GM12878 (cell line): Measurements from ENCODE around the gene NCS1. TPM values are rescaled to one million over a fixed set of nuclear protein-coding genes. Genes with fewer than 3 reads are reported as not detected.

Experiments used
- ATAC-seq: fragments of 200-7000 bp; cut with Tn5 transposase; 3 replicates; pipeline ENCODE4 v1.9.1; 2020; ENCODE audit warnings: mild to moderate bottlenecking, moderate library complexity
- BruUV-seq: library from RNA; stranded (reverse); fragments of 400-500 nt; replicated peaks from 2 replicates; lab custom pipeline; 2021; lab: Mats Ljungman, UMichigan
- CTCF ChIA-PET: fragments of 300-600 bp; sonication (Branson Sonifier 250); formaldehyde crosslinking; extraction: SDS; loops from one replicate; lab custom pipeline; 2021; ENCODE audit warnings: inconsistent platforms; lab: Yijun Ruan, JAX
- POLR2A ChIA-PET: fragments of 350-600 bp; formaldehyde crosslinking; extraction: SDS; loops from one replicate; lab custom pipeline; 2021; ENCODE audit warnings: inconsistent platforms; lab: Charles Lee
- RAD21 ChIA-PET: fragments of 300-600 bp; sonication (Branson Sonifier 250); formaldehyde crosslinking; loops from one replicate; lab custom pipeline; 2023; ENCODE audit warnings: antibody characterized with exemption; ENCODE audit not compliant: unreplicated experiment; lab: Charles Lee
- SMC1A ChIA-PET: fragments of 300-600 bp; sonication (Branson Sonifier 250); formaldehyde crosslinking; loops from one replicate; lab custom pipeline; 2023; ENCODE audit not compliant: unreplicated experiment, uncharacterized antibody; lab: Charles Lee
- DNase-seq: peaks from one replicate; pipeline ENCODE4 v3.0.0-alpha.2; 2011; ENCODE audit warnings: low read depth, low spot score
- FAIRE-seq: peaks from 3 replicates; lab custom pipeline; 2011; peaks lifted over from hg19 to GRCh38; lab: Jason Lieb, UNC
- H2AFZ ChIP-seq: 2 replicates; pipeline ENCODE4 v1.6.0; 2011; ENCODE audit warnings: low read depth, low read length, control low read depth; ENCODE audit not compliant: control insufficient read depth
- H3K27ac ChIP-seq: 2 replicates; pipeline ENCODE4 v1.5.1; 2011; ENCODE audit warnings: control low read depth; ENCODE audit not compliant: control insufficient read depth, insufficient read depth
- H3K27me3 ChIP-seq, 2 experiments: replicated peaks in 1 of 2; 2 replicates each; pipeline versions ENCODE4 v1.6.0 to v1.6.1; 2011; ENCODE audit warnings: low read length in 1 of 2; ENCODE audit not compliant: control insufficient read depth in 2 of 2, insufficient read depth in 2 of 2
- H3K36me3 ChIP-seq, 2 experiments: 2 replicates each; pipeline ENCODE4 v1.5.1; 2011; ENCODE audit warnings: low read length in 1 of 2; ENCODE audit not compliant: control insufficient read depth in 2 of 2, insufficient read depth in 2 of 2
- H3K4me1 ChIP-seq: 2 replicates; pipeline ENCODE4 v1.6.1; 2011; ENCODE audit warnings: mild to moderate bottlenecking, low read length, moderate library complexity, mixed read lengths; ENCODE audit not compliant: control insufficient read depth, insufficient read depth
- H3K4me2 ChIP-seq: 2 replicates; pipeline ENCODE4 v1.6.0; 2011; ENCODE audit warnings: control low read depth; ENCODE audit not compliant: control insufficient read depth, insufficient read depth
- H3K4me3 ChIP-seq: fragments of 200-600 bp; sonication (generic); 2 replicates; pipeline ENCODE4 v1.5.1; 2016
- H3K79me2 ChIP-seq: 2 replicates; pipeline ENCODE4 v1.6.0; 2011; ENCODE audit warnings: low read length; ENCODE audit not compliant: control insufficient read depth, insufficient read depth
- H3K9ac ChIP-seq: 2 replicates; pipeline ENCODE4 v1.8.0; 2011; ENCODE audit warnings: low read length, control low read depth, mixed read lengths; ENCODE audit not compliant: control insufficient read depth, insufficient read depth
- H3K9me3 ChIP-seq: replicated peaks from 3 replicates; pipeline ENCODE4 v1.5.1; 2011; ENCODE audit warnings: mild to moderate bottlenecking, low read length; ENCODE audit not compliant: control insufficient read depth, insufficient read depth
- H4K20me1 ChIP-seq: 2 replicates; pipeline ENCODE4 v1.6.0; 2011; ENCODE audit not compliant: control insufficient read depth, insufficient read depth
- BACH1 ChIP-seq: fragments of 450-650 bp; IDR thresholded peaks from 2 replicates; pipeline ENCODE4 v1.6.1; 2017; ENCODE audit warnings: mild to moderate bottlenecking, borderline replicate concordance
- CTCF ChIP-seq, 3 experiments: IDR thresholded peaks in 2 of 3; conservative IDR thresholded peaks in 1 of 3; 2 replicates each; pipeline ENCODE4 v1.5.1; 2011; ENCODE audit warnings: low read depth in 3 of 3, low read length in 3 of 3, mild to moderate bottlenecking in 3 of 3, control low read depth in 2 of 3, moderate library complexity in 2 of 3, inconsistent platforms in 1 of 3, mixed read lengths in 1 of 3; ENCODE audit not compliant: control insufficient read depth in 2 of 3, insufficient read depth in 1 of 3; ENCODE audit errors: extremely low read depth in 1 of 3
- CUX1 ChIP-seq: IDR thresholded peaks from 2 replicates; pipeline ENCODE4 v1.6.1; 2012; ENCODE audit warnings: improper control_type of control experiment, low read depth, low read length; ENCODE audit not compliant: insufficient replicate concordance
- FOXM1 ChIP-seq: IDR thresholded peaks from 2 replicates; pipeline ENCODE4 v1.6.1; 2012; ENCODE audit warnings: low read depth, mild to moderate bottlenecking, inconsistent platforms, low read length, moderate library complexity
- MAX ChIP-seq: IDR thresholded peaks from 2 replicates; pipeline ENCODE4 v1.6.1; 2012; ENCODE audit warnings: low read depth, low read length, improper control_type of control experiment
- MYC ChIP-seq: IDR thresholded peaks from 2 replicates; pipeline ENCODE4 v1.6.1; 2011; ENCODE audit warnings: mild to moderate bottlenecking, low read length, moderate library complexity, inconsistent platforms; ENCODE audit not compliant: insufficient read depth, insufficient replicate concordance, insufficient read length, severe bottlenecking
- SMAD1 ChIP-seq: fragments of 450-650 bp; IDR thresholded peaks from 2 replicates; pipeline ENCODE4 v1.6.1; 2018; ENCODE audit warnings: mild to moderate bottlenecking, low read depth; ENCODE audit not compliant: partially characterized antibody
- STAT3 ChIP-seq: IDR thresholded peaks from 2 replicates; pipeline ENCODE4 v1.6.1; 2011; ENCODE audit warnings: low read depth, low read length, improper control_type of control experiment
- ZBED1 ChIP-seq: IDR thresholded peaks from 2 replicates; pipeline ENCODE4 v1.6.1; 2016; ENCODE audit warnings: borderline replicate concordance
- ZNF622 ChIP-seq: fragments of 450-650 bp; IDR thresholded peaks from 2 replicates; pipeline ENCODE4 v1.6.1; 2017; ENCODE audit warnings: mild to moderate bottlenecking, inconsistent platforms
- WGBS: methylation state at CpG from one replicate; pipeline ENCODE4 v1.1.6; 2016; ENCODE audit warnings: low lambda C conversion rate; ENCODE audit not compliant: insufficient replicate concordance, insufficient coverage; ENCODE audit errors: missing lambda C conversion rate; 5-methylcytosine and 5-hydroxymethylcytosine counted together
- in situ Hi-C: fragments of 300-500 bp; cut with MboI; formaldehyde crosslinking; loops from 9 replicates; pipeline ENCODE4 v1.14.3; 2018; ENCODE audit warnings: mixed read lengths
- intact Hi-C: fragments of 100-400 bp; cut with micrococcal nuclease; formaldehyde crosslinking; loops from one replicate; pipeline ENCODE4 v1.14.2; 2022; ENCODE audit not compliant: unreplicated experiment
- polyA plus RNA-seq, 11 experiments: library from polyadenylated mRNA; depleted of rRNA in 4 of 11; unstranded in 6 of 11; stranded (reverse) in 5 of 11; fragments of >200 nt; fragmentation: Nextera tagmentation in 4 of 11; fragmentation: Illumina TruSeq in 1 of 11; extraction: Ambion mirVana in 4 of 11; extraction: Trizol in 1 of 11; gene quantifications; 1 replicate in 1 of 11; 2 replicates in 10 of 11; pipeline versions ENCODE4 v1.2.1 to v1.2.3, GENCODE V29; 2011 to 2016; ENCODE audit warnings: inconsistent platforms in 2 of 11, missing spikeins in 2 of 11, low read depth in 1 of 11
- total RNA-seq, 4 experiments: library from RNA; depleted of rRNA in 3 of 4; stranded (reverse); fragments of >200 nt in 3 of 4; fragmentation: Illumina TruSeq in 1 of 4; extraction: Trizol in 1 of 4; gene quantifications; 2 replicates each; pipeline versions ENCODE4 v1.2.1 to v1.2.3, GENCODE V29; 2013 to 2021

The NCS1 gene
- total and polyA plus RNA-seq, 10 of the 15 experiments (the other 5 are each of a cell fraction or from before 2014, with no cell fraction given): 0.04 to 0.22 (median 0.06) TPM; not detected in 4

- POLR2A ChIA-PET: interaction anchor here (0.6 kb wide), 1 partner anchor 14 kb away, joined by 3 read pairs; no protein-coding TSS in a partner anchor
- in situ Hi-C loops: no loop called here
- no peaks in the 10 kb centered on the region for H4K20me1 ChIP-seq
Measured at GRCh38 chr9:130185490-130186031, 13.4 kb downstream of the NCS1 start.

GRCh38 chr9:130186051-130186450 is 13.8 kb downstream of the NCS1 start:
- no peak overlapping the region for H3K27ac ChIP-seq
- ChIA-PET SMC1A (no interaction called here), CTCF (no interaction called here), POLR2A (no interaction called here), RAD21 (no interaction called here)
- in situ Hi-C loops (no loop called here), intact Hi-C loops (no loop called here)
- FAIRE-seq: no peak
- H3K27me3 ChIP-seq: no peaks in the 10 kb centered on the region; a peak in 2 of 4 replicates
- H3K4me2 ChIP-seq: no peak overlapping the region
- WGBS: 32% methylated on average over 6 of the region's 6 CpGs
- H3K4me3 ChIP-seq: no peak overlapping the region
- no peaks in the 10 kb centered on the region for H3K9me3 ChIP-seq
- no peak overlapping the region for H3K9ac ChIP-seq
- no peaks in the 10 kb centered on the region for H3K36me3 ChIP-seq
- BruUV-seq: no TSS peak
- H4K20me1 ChIP-seq: no peaks in the 10 kb centered on the region
- H3K4me1 ChIP-seq: no peaks in the 10 kb centered on the region
- ATAC-seq: no peak
- no peaks in the 10 kb centered on the region for H3K79me2 ChIP-seq
- H2AFZ ChIP-seq: no peak overlapping the region
- DNase-seq: no peak
- TF ChIP-seq CTCF (IDR thresholded peaks at IDR 0.05 in 2 of 3, conservative IDR thresholded peaks at IDR 0.05 in 1 of 3; ENCODE audit: control insufficient read depth in 2 of 3, extremely low read depth in 1 of 3, insufficient read depth in 1 of 3, low read depth in 3 of 3, low read length in 3 of 3): no peak
- TF ChIP-seq SMAD1: no peak
- no peak for TF ChIP-seq FOXM1
- TF ChIP-seq CUX1: no peak
- no peak for TF ChIP-seq ZNF622
- no peak for TF ChIP-seq MAX
- TF ChIP-seq ZBED1: no peak

More at GRCh38 chr9:130185490-130186031, 13.4 kb downstream of the NCS1 start:
- H2AFZ ChIP-seq: no peak overlapping the region
- ATAC-seq (no peak), DNase-seq (no peak), FAIRE-seq (no peak)
- BruUV-seq: no TSS peak
- no peak overlapping the region for H3K27ac ChIP-seq
- ChIA-PET SMC1A (no interaction called here), RAD21 (no interaction called here), CTCF (no interaction called here)
- no peak overlapping the region for H3K9ac ChIP-seq
- H3K27me3 ChIP-seq: no peaks in the 10 kb centered on the region; a peak in 2 of 4 replicates
- WGBS: 44% methylated on average over 17 of the region's 17 CpGs
- H3K36me3 ChIP-seq: no peaks in the 10 kb centered on the region
- H3K4me1 ChIP-seq: no peaks in the 10 kb centered on the region
- intact Hi-C loops: no loop called here
- TF ChIP-seq STAT3 (no peak), MYC (no peak), BACH1 (no peak)
- no peak overlapping the region for H3K4me3 ChIP-seq
- no peaks in the 10 kb centered on the region for H3K9me3 ChIP-seq
- no peaks in the 10 kb centered on the region for H3K79me2 ChIP-seq
- H3K4me2 ChIP-seq: no peak overlapping the region
